Activated naive CD4-positive, alpha-beta T cell treated with Interleukin-2 at 50 U/mL for 16 hours (primary cell): Measurements from ENCODE around the gene HEXA.

ENCODE experiments used
- DNase-seq: peaks from one replicate; pipeline ENCODE4 v3.0.0-alpha.2; 2020

Gene HEXA

DNA sequence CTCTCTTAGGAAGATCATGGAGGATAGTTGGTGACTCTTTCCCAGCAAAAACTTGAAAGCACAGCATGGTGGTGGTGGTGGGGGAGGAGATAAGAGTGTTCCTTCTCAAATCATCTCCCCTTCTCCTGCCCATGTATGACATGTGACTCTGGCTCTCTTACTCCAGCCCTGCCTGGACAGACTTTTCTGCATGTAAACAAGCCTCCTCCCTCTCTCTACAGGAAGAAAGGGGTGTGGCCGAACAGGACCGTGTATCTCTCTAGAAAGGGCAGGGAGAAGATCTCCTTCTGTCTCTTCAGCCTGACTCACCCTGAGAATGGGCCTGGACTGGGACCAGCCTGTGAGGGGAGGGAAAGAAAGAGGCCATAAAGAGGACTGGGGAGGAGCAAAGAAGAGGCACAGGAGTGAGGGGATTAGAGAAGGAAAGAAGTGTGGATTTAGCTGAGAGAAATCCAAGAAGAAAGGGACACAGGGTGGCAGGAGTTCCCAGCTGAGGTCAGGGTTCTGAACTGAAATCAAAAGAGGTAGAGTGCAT, 57.3 kb downstream of the HEXA start:
- DNase-seq, result no peak

DNA sequence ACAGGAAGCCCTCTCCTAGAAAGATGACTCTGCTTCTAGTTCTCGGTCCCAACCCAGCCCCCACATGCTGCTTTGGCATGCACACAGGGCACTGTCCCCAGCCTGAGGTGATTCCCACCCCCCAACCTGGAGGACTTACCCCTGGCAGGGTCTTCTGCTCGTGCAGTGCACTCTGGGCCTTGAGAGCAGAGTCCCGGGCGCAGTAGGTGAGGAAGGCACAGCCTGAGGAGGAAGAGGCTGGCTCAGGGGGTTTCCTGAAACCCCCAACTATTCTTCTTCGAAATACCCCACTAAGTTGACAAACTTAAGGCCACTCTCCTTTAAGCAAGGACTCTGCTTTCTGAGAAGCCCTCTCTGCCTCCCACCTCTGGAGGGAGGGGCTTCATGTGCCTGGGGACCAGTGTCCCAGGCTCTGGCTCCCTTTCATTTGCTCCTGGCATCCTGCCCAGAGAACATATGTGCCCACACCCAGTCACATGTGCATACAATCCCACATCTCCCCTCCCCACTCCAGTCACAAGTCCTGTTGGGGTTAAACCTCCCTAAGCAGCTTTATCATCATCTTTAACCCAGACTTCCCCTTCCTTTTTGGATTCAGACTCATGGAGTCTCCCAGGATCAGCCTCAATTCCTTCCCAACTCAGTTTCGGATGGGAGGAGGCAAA, 60.0 kb downstream of the HEXA start:
- DNase-seq, result no peak

DNA sequence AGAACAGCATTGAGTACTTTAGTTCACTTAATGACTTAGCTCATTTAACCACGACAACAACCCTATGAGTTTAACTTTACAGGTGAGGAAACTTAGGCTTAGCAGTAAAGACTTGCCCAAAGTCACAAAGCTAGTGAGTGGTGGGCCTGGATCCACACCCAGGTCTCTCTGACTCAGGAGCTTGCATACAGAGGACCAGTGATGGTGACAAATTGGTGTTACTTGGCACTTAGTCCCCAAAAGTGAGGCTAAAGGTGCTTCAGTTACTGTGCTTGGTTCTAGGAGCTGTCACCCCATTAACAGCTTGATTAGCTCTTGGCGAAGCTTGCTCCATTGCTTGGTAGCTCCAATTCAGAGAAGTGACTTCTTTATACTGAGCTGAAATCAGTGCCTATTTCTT, 61.9 kb downstream of the HEXA start:
- no peak for DNase-seq

DNA sequence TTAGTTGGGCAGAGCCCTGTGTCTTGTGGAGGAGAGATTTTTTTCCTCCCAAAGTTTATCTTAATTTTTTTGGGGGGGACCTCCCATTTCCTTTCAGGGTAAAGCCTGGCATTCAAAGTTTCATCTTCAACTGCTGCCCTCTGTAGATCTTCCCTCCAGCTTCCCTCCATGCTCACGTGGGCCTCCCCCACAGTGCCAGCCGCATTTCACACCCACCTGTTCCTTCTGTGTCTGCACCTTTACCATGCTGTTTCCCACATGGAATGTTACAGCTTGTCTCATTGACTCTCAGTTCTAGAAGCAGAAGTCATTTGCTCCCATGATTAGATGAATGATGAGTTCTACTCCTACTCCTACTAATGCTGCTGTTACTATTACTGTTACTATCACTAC, 62.4 kb downstream of the HEXA start:
- DNase-seq, result no peak

DNA sequence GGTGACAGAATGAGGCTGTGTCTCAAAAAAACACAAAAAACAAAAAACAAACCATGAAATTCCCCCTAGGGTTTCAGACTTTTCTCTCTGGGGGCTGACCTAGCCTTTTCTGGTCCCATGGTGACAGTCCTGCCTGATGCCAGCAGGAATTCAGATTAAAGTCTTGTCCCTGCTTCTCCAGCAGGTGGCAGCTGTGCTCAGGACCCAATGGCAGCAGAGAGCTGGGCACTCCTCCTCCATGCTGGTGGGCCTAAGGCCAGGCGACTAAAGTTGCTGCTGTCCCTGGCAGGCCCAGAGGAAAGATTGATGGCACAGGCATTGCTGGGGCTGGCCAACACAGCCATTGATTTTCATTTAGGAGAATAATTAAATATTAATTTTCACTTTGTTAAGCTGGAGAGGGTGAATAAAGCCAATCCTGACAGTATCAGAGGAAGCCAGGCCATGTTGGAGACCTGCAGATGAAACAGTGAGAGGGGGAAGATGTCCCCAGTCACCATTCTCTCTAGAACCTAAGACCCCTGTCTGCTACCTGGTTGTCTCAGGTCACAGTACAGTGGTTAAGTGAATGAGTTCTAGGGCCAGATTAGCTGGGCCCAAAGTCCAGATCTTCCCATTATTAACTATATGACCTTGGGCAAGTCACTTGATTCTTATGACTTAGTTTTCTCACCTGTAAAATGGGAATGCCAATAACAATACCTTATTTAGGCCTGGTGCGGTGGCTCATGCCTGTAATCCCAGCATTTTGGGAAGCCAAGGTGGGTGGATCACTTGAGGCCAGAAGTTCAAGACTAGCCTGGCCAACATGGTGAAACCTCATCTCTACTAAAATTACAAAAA, 63.0 kb downstream of the HEXA start:
- DNase-seq, result peak; percentile 66

DNA sequence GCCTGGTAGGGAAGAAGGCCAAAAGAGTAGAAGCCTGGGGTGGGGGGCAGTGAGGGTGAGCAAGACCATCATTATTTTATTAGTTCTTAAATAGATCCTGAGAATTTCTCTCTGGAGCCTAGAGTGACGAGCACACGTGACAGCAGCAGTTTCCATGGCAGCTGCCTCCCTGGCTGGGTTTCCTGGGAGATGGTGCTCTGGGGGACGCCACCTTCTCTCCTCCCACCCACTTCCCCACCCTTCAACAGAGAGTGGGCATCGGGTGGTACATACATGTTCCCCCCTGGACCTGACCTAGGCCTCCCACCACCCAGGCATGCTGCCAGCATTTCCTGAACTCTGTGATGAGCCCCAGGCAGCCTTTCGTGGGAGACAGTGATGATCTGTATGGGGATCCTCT, 68.8 kb downstream of the HEXA start:
- DNase-seq, result no peak

DNA sequence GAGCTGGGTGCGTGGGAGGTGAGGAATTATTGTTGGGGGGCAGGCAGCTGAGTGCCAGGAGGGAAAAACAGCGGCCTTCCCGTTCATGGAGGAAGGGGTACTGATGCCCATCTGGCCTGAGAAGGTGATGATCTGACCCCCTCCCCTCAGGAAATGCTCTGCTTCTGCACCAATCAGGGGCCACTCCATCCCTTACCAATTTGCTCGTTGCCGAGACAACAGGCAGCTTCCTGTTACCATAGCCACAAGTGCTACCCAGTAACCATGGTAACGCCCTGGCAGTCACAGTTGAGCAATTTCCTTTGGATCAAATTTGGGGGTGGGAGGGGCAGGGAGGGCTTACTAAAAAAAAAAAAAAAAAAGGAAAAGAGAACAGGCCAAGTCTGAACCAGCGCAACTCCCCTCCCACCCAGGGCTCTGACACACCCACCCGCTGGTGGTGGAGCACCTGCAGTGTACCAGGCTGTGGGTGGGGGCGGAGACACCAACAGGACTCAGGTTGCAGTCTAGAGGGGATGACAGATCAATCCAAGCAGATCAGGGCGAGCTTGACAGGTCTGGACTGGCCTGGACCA, 69.5 kb downstream of the HEXA start:
- peak; percentile 24 for DNase-seq

DNA sequence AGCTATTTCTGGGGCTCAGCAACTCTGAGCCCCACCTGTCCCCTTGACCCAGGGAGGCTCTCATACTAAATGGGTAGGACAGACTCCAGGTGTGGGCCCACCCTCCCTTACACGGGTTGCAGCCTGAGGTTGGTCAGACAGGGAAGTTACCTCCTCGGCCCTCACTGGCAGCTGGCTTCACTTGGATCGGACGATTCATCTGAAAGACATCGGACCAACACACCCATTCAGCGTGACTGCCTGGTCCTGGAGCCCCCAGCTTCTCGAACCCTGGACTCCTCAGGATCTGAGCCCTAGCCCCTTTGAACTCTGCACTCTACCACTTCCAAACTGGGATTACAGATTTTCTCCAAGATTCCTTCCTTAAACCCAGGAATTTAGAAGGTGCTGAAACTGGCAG, 71.2 kb downstream of the HEXA start:
- DNase-seq, result no peak

DNA sequence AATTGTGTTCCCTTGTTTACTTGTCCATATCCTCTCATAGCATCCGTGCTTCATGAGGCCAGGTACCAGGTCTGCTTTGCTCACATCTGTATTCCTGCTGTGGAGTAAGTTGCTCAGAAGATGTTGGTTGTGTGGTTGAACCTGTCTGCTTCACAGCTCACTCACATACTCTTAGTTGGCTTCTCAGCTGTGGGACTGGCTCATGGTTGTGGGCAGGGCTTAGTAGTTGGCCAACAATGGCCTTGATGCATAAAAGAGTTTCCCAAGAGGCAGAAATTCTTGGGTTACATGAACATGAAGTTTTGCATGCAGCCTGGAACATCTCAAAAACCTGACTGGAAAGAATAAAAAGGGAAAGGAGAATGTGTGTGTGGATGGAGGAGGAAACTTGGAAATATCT, 72.9 kb downstream of the HEXA start:
- no peak for DNase-seq
